ENCODE results near the gene FOXRED1. TPM values are rescaled to one million over a fixed set of nuclear protein-coding genes. Genes with fewer than 3 reads are reported as not detected.

FOXRED1 gene
- total RNA-seq (2012; rRNA removed) (15.1 and 15.3 TPM in 2 replicates), polyA plus RNA-seq (2012; rRNA removed) (28.3 and 28.8 TPM in 2 replicates), Bru-seq, nascent RNA (percentile 77 among the genes with signal in this experiment), BruChase-seq, experiment 1, labeled RNA remaining after a 6-hour chase (percentile 91 among the genes with signal in this experiment), BruChase-seq, experiment 2, labeled RNA remaining after a 2-hour chase (percentile 90 among the genes with signal in this experiment)
- polyA plus RNA-seq (2012; cell fraction: cytosol; rRNA removed): 15.9 and 25.4 TPM in 2 replicates
- polyA plus RNA-seq (2012; cell fraction: nucleus; rRNA removed; ENCODE audit: low replicate concordance): 49.6 and 75.7 TPM in 2 replicates
- long read RNA-seq, transcript FOXRED1-201 (11 exons, 1,970 nt): major isoform, 10 of 20 reads
- long read RNA-seq, partial matches to known transcripts: 3 of 20 reads
- long read RNA-seq, other reads (novel, unspliced or antisense): 6 of 20 reads

GRCh38 chr11:126268708-126269579 is at the start of gene FOXRED1, which contains the start of gene SRPRA:
FOXRED1 (plus strand) TSS chr11:126269154; CDS start chr11:126269207, 53 bp downstream.
SRPRA (minus strand) TSS chr11:126268895; CDS start chr11:126268804, 91 bp downstream.
- Histone ChIP-seq H3K79me1 (ENCODE audit: low read depth in 1 of 2, low read length in 2 of 2) (peaks cover 44 to 73% of the 10 kb centered on the region in 2 experiments), H3K9me1 (ENCODE audit: insufficient read depth, low read length) (peaks cover 12% of the 10 kb centered on the region), H4K20me1 (ENCODE audit: insufficient read depth, low read length) (peaks cover 5% of the 10 kb centered on the region; the same call in 1 of the 2 replicates), H2BK15ac (ENCODE audit: low read depth, low read length) (peak within 1 kb of the TSS; percentile 45; the same call in 1 of the 3 replicates), H3K36me3 (ENCODE audit: control insufficient read depth, insufficient read depth, low read length) (peaks cover 39% of the 10 kb centered on the region), H2AK9ac (replicated peaks; ENCODE audit: low read depth, low read length, poor library complexity) (peak within 1 kb of the TSS; percentile 97), H4K91ac (ENCODE audit: insufficient read depth, low read depth, low read length) (peak within 1 kb of the TSS; percentile 98), H2BK5ac (ENCODE audit: low read depth, low read length, poor library complexity, severe bottlenecking) (peak within 1 kb of the TSS; percentile 83), H4K5ac (ENCODE audit: low read depth, low read length) (peak within 1 kb of the TSS; percentile 94), H3K27ac (ENCODE audit: insufficient read depth, low read length) (peak within 1 kb of the TSS; percentile 97), H2BK20ac (ENCODE audit: low read depth, low read length) (peak within 1 kb of the TSS; percentile 50; the same call in 1 of the 2 replicates), H3K9ac (ENCODE audit: low read depth, low read length) (peak within 1 kb of the TSS; percentile 99), H4K8ac (ENCODE audit: low read depth in 2 of 2, low read length in 2 of 2) (peak within 1 kb of the TSS; percentile 99 to 100), H3K4me3 (ENCODE audit: insufficient read depth, low read depth, low read length) (peak within 1 kb of the TSS; percentile 86), H3K4me2 (ENCODE audit: low read depth, low read length) (peak within 1 kb of the TSS; percentile 99), H3K56ac (ENCODE audit: extremely low read depth, insufficient read depth, low read length) (peak within 1 kb of the TSS; percentile 98), H2AFZ (replicated peaks; ENCODE audit: low read length, poor library complexity) (peak within 1 kb of the TSS; percentile 98), H3K27me3 (ENCODE audit: control insufficient read depth, insufficient read depth, low read length) (no peaks in the 10 kb centered on the region), H3K9me3 (ENCODE audit: control insufficient read depth, insufficient read depth, low read length) (no peaks in the 10 kb centered on the region), H3K23ac (ENCODE audit: low read depth, low read length) (peak within 1 kb of the TSS; percentile 99), H3K4ac (ENCODE audit: low read depth, low read length) (peak within 1 kb of the TSS; percentile 99), H2BK120ac (ENCODE audit: low read depth, low read length) (peak within 1 kb of the TSS; percentile 85), H3K4me1 (ENCODE audit: control insufficient read depth, insufficient read depth, low read length) (peaks cover 3% of the 10 kb centered on the region; the same call in 1 of the 2 replicates), H2AK5ac (ENCODE audit: low read depth, low read length) (peak within 1 kb of the TSS; percentile 97), H3K18ac (ENCODE audit: low read depth, low read length) (peak within 1 kb of the TSS; percentile 91), H3K14ac (replicated peaks; ENCODE audit: low read depth, low read length) (peak within 1 kb of the TSS; percentile 100)
- POLR2A ChIA-PET (ENCODE audit: unreplicated experiment): no interaction called here
- CTCF ChIA-PET: no interaction called here
- intact Hi-C loops (cut with micrococcal nuclease) (no loop called here), in situ Hi-C loops (cut with MboI; ENCODE audit: low sequenced_read_pairs) (no loop called here), dilution Hi-C loops (cut with HindIII; ENCODE audit: low sequenced_read_pairs, unreplicated experiment) (no loop called here)
- peak; percentile 100 for ATAC-seq (ENCODE audit: low read depth)
- peak; percentile 99 for DNase-seq
- TSS peak; percentile 48 for BruUV-seq (replicated peaks)
- WGBS, 2 experiments (ENCODE audit: extremely low coverage in 2 of 2, insufficient read length in 1 of 2): 1% methylated on average over 47 of the region's 64 CpGs; no CpG with 5 or more reads in 1 of the 2 experiments
- peak; percentile 100 for TF ChIP-seq MAZ (IDR thresholded peaks at IDR 0.05; ENCODE audit: borderline replicate concordance, low read depth, low read length)
- TF ChIP-seq ELK1 (IDR thresholded peaks at IDR 0.05; ENCODE audit: borderline replicate concordance, low read depth, low read length): no peak
- no peak for TF ChIP-seq CHD1 (IDR thresholded peaks at IDR 0.05; ENCODE audit: low read depth, low read length)
- no peak for TF ChIP-seq RAD21 (IDR thresholded peaks at IDR 0.05; ENCODE audit: low read length)
- TF ChIP-seq RCOR1 (IDR thresholded peaks at IDR 0.05; ENCODE audit: insufficient replicate concordance, low read length): no peak
- TF ChIP-seq RFX5 (IDR thresholded peaks at IDR 0.05; ENCODE audit: low read depth, low read length): 0 out of 2 replicates have a peak, but pooled peaks have one; percentile 9
- TF ChIP-seq, protein P1, sequence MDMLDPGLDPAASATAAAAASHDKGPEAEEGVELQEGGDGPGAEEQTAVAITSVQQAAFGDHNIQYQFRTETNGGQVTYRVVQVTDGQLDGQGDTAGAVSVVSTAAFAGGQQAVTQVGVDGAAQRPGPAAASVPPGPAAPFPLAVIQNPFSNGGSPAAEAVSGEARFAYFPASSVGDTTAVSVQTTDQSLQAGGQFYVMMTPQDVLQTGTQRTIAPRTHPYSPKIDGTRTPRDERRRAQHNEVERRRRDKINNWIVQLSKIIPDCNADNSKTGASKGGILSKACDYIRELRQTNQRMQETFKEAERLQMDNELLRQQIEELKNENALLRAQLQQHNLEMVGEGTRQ (IDR thresholded peaks at IDR 0.05; ENCODE audit: low read depth, low read length): peak; percentile 91
- peak; percentile 83; the same call in 1 of the 2 replicates for TF ChIP-seq MXI1 (IDR thresholded peaks at IDR 0.05; ENCODE audit: borderline replicate concordance, low read depth, low read length)
- TF ChIP-seq FOS (IDR thresholded peaks at IDR 0.05; ENCODE audit: low read depth, low read length): peak; percentile 11; the same call in 1 of the 2 replicates
- TF ChIP-seq MAFK (IDR thresholded peaks at IDR 0.05; ENCODE audit: low read depth, low read length): no peak
- TF ChIP-seq SMC3 (IDR thresholded peaks at IDR 0.05; ENCODE audit: low read depth, low read length): no peak
- TF ChIP-seq NFE2L2 (IDR thresholded peaks at IDR 0.05; ENCODE audit: low read depth, low read length): 0 out of 2 replicates have a peak, but pooled peaks have one; percentile 5
- TF ChIP-seq BHLHE40 (IDR thresholded peaks at IDR 0.05; ENCODE audit: low read depth, low read length): no peak

Data from IMR-90 (cell line).